DND-41 (cell line): ENCODE measurements around the gene STT3A.

ENCODE experiments used
- ATAC-seq: fragments of 200-7000 bp; cut with Tn5 transposase; 3 replicates; pipeline ENCODE4 v1.9.1; 2021; ENCODE audit warnings: low read depth; ENCODE audit not compliant: insufficient read depth
- DNase-seq: peaks from one replicate; pipeline ENCODE4 v3.0.0-alpha.2; 2020
- H2AFZ ChIP-seq: 2 replicates; pipeline ENCODE4 v1.6.0; 2012; ENCODE audit warnings: low read depth, low read length
- H3K27ac ChIP-seq: 2 replicates; pipeline ENCODE4 v1.5.1; 2012; ENCODE audit warnings: low read length, inconsistent platforms
- H3K27me3 ChIP-seq: fragments of 200-600 bp; sonication (generic); 2 replicates; pipeline ENCODE4 v1.6.0; 2012; ENCODE audit warnings: low read length, mild to moderate bottlenecking, inconsistent platforms; ENCODE audit not compliant: insufficient read depth, poor library complexity
- H3K36me3 ChIP-seq: 2 replicates; pipeline ENCODE4 v1.5.1; 2012; ENCODE audit warnings: low read length, inconsistent platforms; ENCODE audit not compliant: insufficient read depth
- H3K4me1 ChIP-seq: 2 replicates; pipeline ENCODE4 v1.5.1; 2012; ENCODE audit warnings: mild to moderate bottlenecking, low read length; ENCODE audit not compliant: insufficient read depth
- H3K4me2 ChIP-seq: 2 replicates; pipeline ENCODE4 v1.6.0; 2012; ENCODE audit warnings: mild to moderate bottlenecking, moderate library complexity, low read length, inconsistent platforms; ENCODE audit not compliant: insufficient read depth
- H3K4me3 ChIP-seq, 2 experiments: fragments of 200-600 bp in 1 of 2; shearing (Covaris generic) in 1 of 2; 2 replicates each; pipeline ENCODE4 v1.5.1; 2012 to 2016; ENCODE audit warnings: inconsistent platforms in 2 of 2, low read length in 2 of 2, mild to moderate bottlenecking in 2 of 2, low read depth in 1 of 2, moderate library complexity in 1 of 2
- H3K79me2 ChIP-seq: 2 replicates; pipeline ENCODE4 v1.6.0; 2012; ENCODE audit warnings: low read length, inconsistent platforms; ENCODE audit not compliant: insufficient read depth
- H3K9ac ChIP-seq: 2 replicates; pipeline ENCODE4 v1.6.0; 2012; ENCODE audit warnings: low read depth, mild to moderate bottlenecking, inconsistent platforms, low read length, moderate library complexity
- H3K9me3 ChIP-seq: 2 replicates; pipeline ENCODE4 v1.5.1; 2012; ENCODE audit warnings: low read length, moderate library complexity, mild to moderate bottlenecking, inconsistent platforms; ENCODE audit not compliant: insufficient read depth, severe bottlenecking
- H4K20me1 ChIP-seq: 2 replicates; pipeline ENCODE4 v1.6.0; 2012; ENCODE audit warnings: low read length; ENCODE audit not compliant: insufficient read depth
- EZH2 ChIP-seq: IDR thresholded peaks from 3 replicates; pipeline ENCODE4 v1.6.1; 2012; ENCODE audit warnings: borderline replicate concordance, low read depth, mild to moderate bottlenecking, moderate library complexity, low read length, inconsistent platforms; ENCODE audit not compliant: severe bottlenecking
- TF ChIP-seq, protein P1 (sequence below): IDR thresholded peaks from 2 replicates; pipeline ENCODE4 v1.5.1; 2012; ENCODE audit warnings: borderline replicate concordance, low read length, moderate library complexity, mild to moderate bottlenecking; ENCODE audit not compliant: poor library complexity, severe bottlenecking; ENCODE audit errors: extremely low read depth

Gene STT3A

DNA sequence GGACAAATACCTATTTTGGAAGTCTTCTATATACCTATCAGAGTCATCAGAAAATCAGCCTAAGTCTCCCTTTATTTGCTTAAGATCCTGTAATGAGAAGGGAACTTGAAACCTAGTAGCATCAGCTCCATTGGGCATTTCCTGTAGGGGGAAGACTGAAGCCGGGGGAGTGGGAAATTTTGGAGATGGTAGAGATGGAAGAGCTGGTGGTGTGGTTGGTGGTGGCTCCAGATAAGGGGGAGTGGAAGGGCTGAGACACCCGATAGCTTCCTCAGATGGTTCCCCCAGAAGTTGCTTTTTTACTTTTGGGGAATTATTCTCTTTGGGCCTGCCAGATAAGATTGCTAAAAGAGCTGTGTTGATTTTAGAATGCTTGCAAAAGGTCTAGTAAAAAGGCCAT is 39.7 kb upstream of the STT3A start:
- Histone ChIP-seq H3K27me3 (no peaks in the 10 kb centered on the region), H3K4me2 (no peak overlapping the region), H2AFZ (no peak overlapping the region), H3K27ac (no peak overlapping the region), H3K4me3 (no peak overlapping the region), H3K4me1 (no peaks in the 10 kb centered on the region), H4K20me1 (no peaks in the 10 kb centered on the region), H3K9me3 (peaks cover 37% of the 10 kb centered on the region), H3K9ac (no peak overlapping the region), H3K79me2 (no peaks in the 10 kb centered on the region), H3K36me3 (no peaks in the 10 kb centered on the region)
- TF ChIP-seq, protein P1, sequence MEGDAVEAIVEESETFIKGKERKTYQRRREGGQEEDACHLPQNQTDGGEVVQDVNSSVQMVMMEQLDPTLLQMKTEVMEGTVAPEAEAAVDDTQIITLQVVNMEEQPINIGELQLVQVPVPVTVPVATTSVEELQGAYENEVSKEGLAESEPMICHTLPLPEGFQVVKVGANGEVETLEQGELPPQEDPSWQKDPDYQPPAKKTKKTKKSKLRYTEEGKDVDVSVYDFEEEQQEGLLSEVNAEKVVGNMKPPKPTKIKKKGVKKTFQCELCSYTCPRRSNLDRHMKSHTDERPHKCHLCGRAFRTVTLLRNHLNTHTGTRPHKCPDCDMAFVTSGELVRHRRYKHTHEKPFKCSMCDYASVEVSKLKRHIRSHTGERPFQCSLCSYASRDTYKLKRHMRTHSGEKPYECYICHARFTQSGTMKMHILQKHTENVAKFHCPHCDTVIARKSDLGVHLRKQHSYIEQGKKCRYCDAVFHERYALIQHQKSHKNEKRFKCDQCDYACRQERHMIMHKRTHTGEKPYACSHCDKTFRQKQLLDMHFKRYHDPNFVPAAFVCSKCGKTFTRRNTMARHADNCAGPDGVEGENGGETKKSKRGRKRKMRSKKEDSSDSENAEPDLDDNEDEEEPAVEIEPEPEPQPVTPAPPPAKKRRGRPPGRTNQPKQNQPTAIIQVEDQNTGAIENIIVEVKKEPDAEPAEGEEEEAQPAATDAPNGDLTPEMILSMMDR = no peak
- no peak for TF ChIP-seq EZH2
- ATAC-seq = no peak
- DNase-seq = no peak

DNA sequence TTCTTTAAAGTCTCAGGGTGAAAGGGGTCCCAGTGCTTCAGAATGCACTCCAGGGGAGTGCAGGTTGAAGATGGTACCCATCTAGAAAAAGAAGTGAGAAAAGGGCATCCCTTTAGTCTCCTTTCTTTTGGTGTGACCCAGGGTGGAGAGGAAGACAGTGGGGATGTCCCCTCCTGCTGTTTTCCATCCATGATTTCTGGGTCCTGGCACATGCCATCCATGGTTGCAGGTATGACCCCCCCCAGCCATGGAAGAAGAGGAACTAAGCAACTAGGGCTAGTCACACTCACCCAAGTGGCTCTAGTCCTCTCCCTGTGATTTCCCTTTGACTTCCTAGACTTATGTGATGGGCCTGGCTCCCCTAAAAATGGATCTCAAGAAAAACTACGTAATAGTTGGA is 39.3 kb upstream of the STT3A start:
- Histone ChIP-seq H3K27ac (no peak overlapping the region), H3K9ac (no peak overlapping the region), H3K27me3 (no peaks in the 10 kb centered on the region), H3K9me3 (peaks cover 37% of the 10 kb centered on the region), H4K20me1 (no peaks in the 10 kb centered on the region), H3K4me1 (no peaks in the 10 kb centered on the region), H2AFZ (no peak overlapping the region), H3K4me3 (no peak overlapping the region), H3K79me2 (no peaks in the 10 kb centered on the region), H3K36me3 (no peaks in the 10 kb centered on the region), H3K4me2 (no peak overlapping the region)
- ATAC-seq = no peak
- no peak for TF ChIP-seq EZH2
- TF ChIP-seq, protein P1 = no peak
- peak; percentile 21 for DNase-seq

DNA sequence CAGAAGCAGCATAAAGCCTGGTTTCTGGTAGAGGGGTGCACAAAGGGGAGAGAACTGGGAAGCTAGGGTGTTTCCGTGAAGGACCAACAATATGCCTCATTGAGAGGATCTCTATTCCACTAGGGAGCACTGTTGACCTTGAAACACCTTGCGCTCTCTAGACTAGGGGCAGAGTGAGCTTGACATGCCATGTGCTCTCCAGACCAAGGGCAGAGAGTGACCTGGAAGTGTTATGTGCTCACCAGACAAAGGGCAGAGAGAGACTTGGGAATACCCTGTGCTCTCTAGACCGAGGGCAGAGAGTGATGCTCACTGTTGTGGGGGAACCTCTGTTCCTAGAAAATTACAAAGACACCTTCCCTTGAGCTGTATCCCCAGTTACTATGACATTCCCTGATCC is 38.6 kb upstream of the STT3A start:
- H3K36me3 ChIP-seq = no peaks in the 10 kb centered on the region
- no peaks in the 10 kb centered on the region for H3K27me3 ChIP-seq
- no peak for ATAC-seq
- no peak overlapping the region for H3K4me3 ChIP-seq
- no peaks in the 10 kb centered on the region for H3K79me2 ChIP-seq
- H3K4me1 ChIP-seq = no peaks in the 10 kb centered on the region
- H3K27ac ChIP-seq = no peak overlapping the region
- peaks cover 37% of the 10 kb centered on the region for H3K9me3 ChIP-seq
- no peak for TF ChIP-seq EZH2
- TF ChIP-seq, protein P1 = no peak
- H4K20me1 ChIP-seq = no peaks in the 10 kb centered on the region
- H3K9ac ChIP-seq = no peak overlapping the region
- H3K4me2 ChIP-seq = no peak overlapping the region
- H2AFZ ChIP-seq = no peak overlapping the region
- DNase-seq = no peak

DNA sequence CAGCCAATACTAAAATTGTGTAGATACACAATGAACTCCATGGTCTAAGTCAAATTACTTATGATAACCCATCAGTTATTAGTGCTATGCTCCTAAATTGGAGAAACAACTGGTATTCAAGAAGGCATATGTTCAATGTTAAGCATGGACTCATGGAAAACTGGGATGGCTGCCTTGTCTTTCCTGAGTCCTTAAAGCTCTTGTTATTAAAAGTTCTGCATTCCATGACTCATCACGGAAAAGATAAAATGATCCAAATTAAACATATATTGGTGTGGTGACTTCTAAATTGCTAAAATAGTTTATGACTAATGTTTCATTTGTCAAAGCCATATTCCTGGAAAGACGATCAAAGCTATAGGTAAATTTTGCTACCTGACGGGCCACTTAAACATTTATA is 32.8 kb upstream of the STT3A start:
- Histone ChIP-seq H3K9me3 (peaks cover 5% of the 10 kb centered on the region), H3K27ac (no peak overlapping the region), H3K4me3 (no peak overlapping the region), H3K79me2 (no peaks in the 10 kb centered on the region), H3K9ac (no peak overlapping the region), H2AFZ (no peak overlapping the region), H3K4me1 (no peaks in the 10 kb centered on the region), H3K27me3 (peaks cover 2% of the 10 kb centered on the region), H3K4me2 (no peak overlapping the region), H3K36me3 (no peaks in the 10 kb centered on the region), H4K20me1 (no peaks in the 10 kb centered on the region)
- no peak for TF ChIP-seq EZH2
- TF ChIP-seq, protein P1 = no peak
- DNase-seq (no peak), ATAC-seq (no peak)
